Stimulated activated CD4-positive, alpha-beta T cell treated with anti-CD3 and anti-CD28 coated beads, Interleukin-15, amount 100 ng/mL, for 1 hour (primary cell): Measurements from ENCODE around the gene SLC22A3.
"Not testable (repeated sequence)": the region's sequence is repeated elsewhere in the genome, so short reads cannot be mapped to it uniquely, and the experiment has no call there.

Source experiments
- DNase-seq, 2 donors: peaks; one replicate each; pipeline ENCODE4 v3.0.0-alpha.2; 2020; ENCODE audit warnings: low read depth in 1 of 2, low spot score in 1 of 2

The SLC22A3 gene

GRCh38 chr6:160438481-160438880 lies 90.3 kb downstream of the SLC22A3 start:
- DNase-seq: no peak

- no peak for DNase-seq
Measured at GRCh38 chr6:160439751-160440150, 91.6 kb downstream of the SLC22A3 start.

GRCh38 chr6:160442151-160442550 lies 94.0 kb downstream of the SLC22A3 start:
- no peak for DNase-seq

GRCh38 chr6:160445130-160445529 lies 97.0 kb downstream of the SLC22A3 start:
- no peak for DNase-seq

- DNase-seq: no peak
Measured at GRCh38 chr6:160447350-160447749, 99.2 kb downstream of the SLC22A3 start.

GRCh38 chr6:160449787-160450186 lies 101.6 kb downstream of the SLC22A3 start:
- not testable (repeated sequence) for DNase-seq

GRCh38 chr6:160450849-160451248 lies 102.7 kb downstream of the SLC22A3 start:
- no peak for DNase-seq

GRCh38 chr6:160454303-160454702 lies 106.1 kb downstream of the SLC22A3 start:
- no peak for DNase-seq

- no peak for DNase-seq
Measured at GRCh38 chr6:160455081-160455480, 106.9 kb downstream of the SLC22A3 start.

GRCh38 chr6:160455541-160456213 lies 107.5 kb downstream of the SLC22A3 start:
- DNase-seq: peak; percentile 46 to 57

- no peak for DNase-seq
Measured at GRCh38 chr6:160456214-160456546, 108.0 kb downstream of the SLC22A3 start.

GRCh38 chr6:160457823-160458222 lies 109.6 kb downstream of the SLC22A3 start:
- no peak for DNase-seq

- DNase-seq: no peak
Measured at GRCh38 chr6:160461641-160462040, 113.5 kb downstream of the SLC22A3 start.

GRCh38 chr6:160462116-160462515 lies 113.9 kb downstream of the SLC22A3 start:
- DNase-seq: no peak

- DNase-seq: peak in 1 of 2 donors; percentile 30
Measured at GRCh38 chr6:160462551-160463109, 114.5 kb downstream of the SLC22A3 start.

GRCh38 chr6:160464744-160465143 lies 116.6 kb downstream of the SLC22A3 start:
- DNase-seq: no peak

- DNase-seq: not testable (repeated sequence)
Measured at GRCh38 chr6:160467261-160467871, 119.2 kb downstream of the SLC22A3 start.

- DNase-seq: no peak
Measured at GRCh38 chr6:160469153-160469552, 121.0 kb downstream of the SLC22A3 start.

GRCh38 chr6:160476056-160476455 lies 127.9 kb downstream of the SLC22A3 start:
- DNase-seq: not testable (repeated sequence)

- DNase-seq: not testable (repeated sequence)
Measured at GRCh38 chr6:160477072-160477471, 128.9 kb downstream of the SLC22A3 start.

GRCh38 chr6:160477901-160478300 lies 129.7 kb downstream of the SLC22A3 start:
- DNase-seq: no peak

GRCh38 chr6:160487116-160487515 lies 138.9 kb downstream of the SLC22A3 start:
- DNase-seq: no peak

GRCh38 chr6:160489091-160489490 lies 140.9 kb downstream of the SLC22A3 start:
- DNase-seq: no peak
